K562 (cell line): ENCODE measurements around the gene CDKN2C. TPM values are rescaled to one million over a fixed set of nuclear protein-coding genes. Genes with fewer than 3 reads are reported as not detected.

ENCODE experiments used
- DDX20 ChIP-seq: fragments of 450-650 bp; IDR thresholded peaks from 2 replicates; pipeline ENCODE4 v1.6.1; 2016; ENCODE audit warnings: missing genetic modification characterization, low read depth, mild to moderate bottlenecking, missing compliant biosample characterization, moderate library complexity
- DMBX1 ChIP-seq: fragments of 250-450 bp; sonication (Bioruptor Pico); IDR thresholded peaks from 2 replicates; pipeline ENCODE4 v1.8.0; 2022; ENCODE audit warnings: inconsistent platforms, mild to moderate bottlenecking, moderate library complexity, borderline replicate concordance
- ESRRA ChIP-seq: fragments of 450-650 bp; IDR thresholded peaks from 2 replicates; pipeline ENCODE4 v1.6.1; 2014; ENCODE audit warnings: low read depth, mild to moderate bottlenecking, moderate library complexity, borderline replicate concordance
- FOSL1 ChIP-seq: fragments of 200-800 bp; sonication (Bioruptor generic); conservative IDR thresholded peaks from 2 replicates; pipeline ENCODE4 v1.6.1; 2016; ENCODE audit warnings: missing genetic modification characterization, missing compliant biosample characterization
- HMGN3 ChIP-seq: IDR thresholded peaks from 2 replicates; pipeline ENCODE4 v1.6.1; 2011; ENCODE audit warnings: borderline replicate concordance, low read depth, mild to moderate bottlenecking, mixed read lengths, low read length; ENCODE audit not compliant: insufficient read length; ENCODE audit errors: extremely low read depth
- KDM4B ChIP-seq, 2 experiments: fragments of 450-650 bp in 1 of 2; sonication (generic) in 1 of 2; IDR thresholded peaks; 2 replicates each; pipeline ENCODE4 v1.6.1; 2016 to 2017; ENCODE audit warnings: borderline replicate concordance in 2 of 2, antibody characterized with exemption in 1 of 2, low read depth in 1 of 2, mild to moderate bottlenecking in 1 of 2
- MTA1 ChIP-seq: fragments of 450-650 bp; IDR thresholded peaks from 2 replicates; pipeline ENCODE4 v1.6.1; 2017; ENCODE audit warnings: borderline replicate concordance
- PHF21A ChIP-seq: fragments of 450-650 bp; IDR thresholded peaks from 2 replicates; pipeline ENCODE4 v1.6.1; 2017; ENCODE audit warnings: low read depth, borderline replicate concordance
- POLR2B ChIP-seq: fragments of 450-650 bp; IDR thresholded peaks from 2 replicates; pipeline ENCODE4 v1.6.1; 2018; ENCODE audit warnings: low read depth; ENCODE audit not compliant: partially characterized antibody
- RAD51 ChIP-seq: fragments of 450-650 bp; IDR thresholded peaks from 2 replicates; pipeline ENCODE4 v1.7.1; 2016; ENCODE audit warnings: low read depth, mild to moderate bottlenecking, borderline replicate concordance
- SIX5 ChIP-seq, 2 experiments: IDR thresholded peaks; 2 replicates each; pipeline ENCODE4 v1.6.1; 2011; ENCODE audit warnings: low read length in 2 of 2, borderline replicate concordance in 1 of 2, low read depth in 1 of 2, mild to moderate bottlenecking in 1 of 2, moderate library complexity in 1 of 2; ENCODE audit not compliant: insufficient read depth in 1 of 2
- SMAD1 ChIP-seq: fragments of 150-350 bp; IDR thresholded peaks from 2 replicates; pipeline ENCODE4 v1.6.1; 2014; ENCODE audit warnings: low read length, low read depth; ENCODE audit not compliant: partially characterized antibody
- SOX6 ChIP-seq: fragments of 450-650 bp; IDR thresholded peaks from 2 replicates; pipeline ENCODE4 v1.6.1; 2014; ENCODE audit warnings: mild to moderate bottlenecking
- STAT5A ChIP-seq: IDR thresholded peaks from 2 replicates; pipeline ENCODE4 v1.6.1; 2012; ENCODE audit warnings: low read length, inconsistent platforms, borderline replicate concordance
- ZKSCAN1 ChIP-seq: fragments of 150-350 bp; IDR thresholded peaks from 2 replicates; pipeline ENCODE4 v1.6.1; 2016; ENCODE audit warnings: low read depth, low read length
- ZNF134 ChIP-seq: fragments of 250-450 bp; sonication (Bioruptor Pico); conservative IDR thresholded peaks from 2 replicates; pipeline ENCODE4 v1.4.0; 2020
- ZNF75A ChIP-seq: fragments of 450-650 bp; formaldehyde crosslinking; IDR thresholded peaks from 2 replicates; pipeline ENCODE4 v1.4.0; 2020; ENCODE audit warnings: mild to moderate bottlenecking
- ZNF785 ChIP-seq: fragments of 250-450 bp; sonication (Bioruptor Pico); IDR thresholded peaks from 2 replicates; pipeline ENCODE4 v1.4.0; 2020; ENCODE audit warnings: mild to moderate bottlenecking
- polyA plus RNA-seq, 8 experiments: library from polyadenylated mRNA; depleted of rRNA in 4 of 8; stranded (reverse) in 5 of 8; unstranded in 3 of 8; fragments of >200 nt; fragmentation: Nextera tagmentation in 2 of 8; fragmentation: Illumina TruSeq in 1 of 8; extraction: Ambion mirVana in 2 of 8; extraction: Trizol in 1 of 8; gene quantifications; 2 replicates each; pipeline versions ENCODE4 v1.2.1 to v1.2.3, GENCODE V29; 2011 to 2014; ENCODE audit warnings: inconsistent platforms in 1 of 8, missing spikeins in 1 of 8
- total RNA-seq, 7 experiments: library from RNA; depleted of rRNA in 6 of 7; stranded (reverse); fragments of >200 nt in 6 of 7; fragmentation: Illumina TruSeq in 2 of 7; extraction: Trizol in 2 of 7; gene quantifications; 2 replicates each; pipeline versions ENCODE4 v1.2.1 to v1.2.3, GENCODE V29; 2011 to 2021; ENCODE audit warnings: low replicate concordance in 1 of 7
- TF ChIP-seq, protein P1 (sequence below): fragments of 450-650 bp; formaldehyde crosslinking; IDR thresholded peaks from 2 replicates; pipeline ENCODE4 v1.4.0; 2022; ENCODE audit warnings: mild to moderate bottlenecking, moderate library complexity
- TF ChIP-seq, protein P2 (sequence below): sonication (generic); formaldehyde crosslinking; IDR thresholded peaks from 2 replicates; pipeline ENCODE4 v1.8.1; 2023; ENCODE audit warnings: mild to moderate bottlenecking, missing genetic modification reagents
- TF ChIP-seq, protein P3 (sequence below): fragments of 250-450 bp; sonication (Bioruptor Pico); IDR thresholded peaks from 2 replicates; pipeline ENCODE4 v1.6.1; 2021; ENCODE audit warnings: mild to moderate bottlenecking
- TF ChIP-seq, protein P4 (sequence below): fragments of 250-450 bp; sonication (Bioruptor Pico); IDR thresholded peaks from 2 replicates; pipeline ENCODE4 v1.8.0; 2022; ENCODE audit warnings: moderate library complexity, mild to moderate bottlenecking, inconsistent platforms
- TF ChIP-seq, protein P5 (sequence below): fragments of 250-450 bp; sonication (Bioruptor Pico); IDR thresholded peaks from 2 replicates; pipeline ENCODE4 v1.8.0; 2022; ENCODE audit warnings: moderate library complexity, mild to moderate bottlenecking, inconsistent platforms

Gene CDKN2C
- total and polyA plus RNA-seq, 9 of the 15 experiments (the other 6 are each of a cell fraction or from before 2014, with no cell fraction given) = 11.9 to 74.3 (median 45.9) TPM

DNA sequence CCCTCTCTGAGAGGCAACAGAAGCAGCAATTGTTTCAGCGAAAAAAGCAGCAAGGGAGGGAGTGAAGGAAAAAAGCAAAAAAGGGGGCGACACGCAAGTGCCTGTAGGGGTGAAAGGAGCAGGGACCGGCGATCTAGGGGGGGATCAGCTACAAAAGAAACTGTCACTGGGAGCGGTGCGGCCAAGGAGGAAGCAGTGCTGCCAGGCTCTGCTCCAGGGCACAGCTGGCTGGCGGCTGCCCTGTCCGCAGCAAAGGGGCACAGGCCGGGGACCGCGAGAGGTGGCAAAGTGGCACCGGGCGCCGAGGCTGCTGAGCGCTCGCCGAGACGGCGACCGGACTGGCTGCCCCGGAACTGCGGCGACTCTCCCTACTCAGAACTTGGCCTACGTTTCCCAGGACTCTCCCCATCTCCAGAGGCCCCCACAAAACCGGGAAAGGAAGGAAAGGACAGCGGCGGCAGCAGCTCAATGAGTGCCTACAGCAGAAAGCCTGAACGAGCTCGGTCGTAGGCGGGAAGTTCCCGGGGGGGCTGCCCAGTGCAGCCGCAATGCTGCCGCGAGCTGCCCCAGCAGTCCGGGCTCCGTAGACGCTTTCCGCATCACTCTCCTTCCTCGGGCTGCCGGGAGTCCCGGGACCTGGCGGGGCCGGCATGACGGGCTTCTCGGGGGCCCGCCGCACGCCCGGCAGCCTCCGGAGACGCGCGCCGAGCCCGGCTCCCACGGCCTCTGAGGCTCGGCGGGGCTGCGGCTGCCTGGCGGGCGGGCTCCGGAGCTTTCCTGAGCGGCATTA, 1.0 kb upstream of the CDKN2C start (continued):
- TF ChIP-seq SIX5 (IDR thresholded peaks at IDR 0.05; ENCODE audit: borderline replicate concordance in 1 of 2, insufficient read depth in 1 of 2, low read depth in 1 of 2, low read length in 2 of 2) (no peak), MTA1 (no peak; the same call in 1 of the 2 replicates), POLR2B (peak; percentile 16), FOSL1 (tag) (no peak), SOX6 (no peak), KDM4B (IDR thresholded peaks at IDR 0.05; ENCODE audit: borderline replicate concordance in 2 of 2, low read depth in 1 of 2) (no peak), DDX20 (tag) (no peak), ESRRA (no peak), PHF21A (no peak), STAT5A (no peak), SMAD1 (no peak), RAD51 (no peak), ZNF75A (CRISPR knock-in tag) (no peak), HMGN3 (peak; percentile 75), ZNF134 (no peak), ZKSCAN1 (no peak), ZNF785 (no peak), DMBX1 (CRISPR knock-in tag) (no peak)
- TF ChIP-seq, protein P1, sequence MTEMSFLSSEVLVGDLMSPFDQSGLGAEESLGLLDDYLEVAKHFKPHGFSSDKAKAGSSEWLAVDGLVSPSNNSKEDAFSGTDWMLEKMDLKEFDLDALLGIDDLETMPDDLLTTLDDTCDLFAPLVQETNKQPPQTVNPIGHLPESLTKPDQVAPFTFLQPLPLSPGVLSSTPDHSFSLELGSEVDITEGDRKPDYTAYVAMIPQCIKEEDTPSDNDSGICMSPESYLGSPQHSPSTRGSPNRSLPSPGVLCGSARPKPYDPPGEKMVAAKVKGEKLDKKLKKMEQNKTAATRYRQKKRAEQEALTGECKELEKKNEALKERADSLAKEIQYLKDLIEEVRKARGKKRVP = no peak
- TF ChIP-seq, protein P2, sequence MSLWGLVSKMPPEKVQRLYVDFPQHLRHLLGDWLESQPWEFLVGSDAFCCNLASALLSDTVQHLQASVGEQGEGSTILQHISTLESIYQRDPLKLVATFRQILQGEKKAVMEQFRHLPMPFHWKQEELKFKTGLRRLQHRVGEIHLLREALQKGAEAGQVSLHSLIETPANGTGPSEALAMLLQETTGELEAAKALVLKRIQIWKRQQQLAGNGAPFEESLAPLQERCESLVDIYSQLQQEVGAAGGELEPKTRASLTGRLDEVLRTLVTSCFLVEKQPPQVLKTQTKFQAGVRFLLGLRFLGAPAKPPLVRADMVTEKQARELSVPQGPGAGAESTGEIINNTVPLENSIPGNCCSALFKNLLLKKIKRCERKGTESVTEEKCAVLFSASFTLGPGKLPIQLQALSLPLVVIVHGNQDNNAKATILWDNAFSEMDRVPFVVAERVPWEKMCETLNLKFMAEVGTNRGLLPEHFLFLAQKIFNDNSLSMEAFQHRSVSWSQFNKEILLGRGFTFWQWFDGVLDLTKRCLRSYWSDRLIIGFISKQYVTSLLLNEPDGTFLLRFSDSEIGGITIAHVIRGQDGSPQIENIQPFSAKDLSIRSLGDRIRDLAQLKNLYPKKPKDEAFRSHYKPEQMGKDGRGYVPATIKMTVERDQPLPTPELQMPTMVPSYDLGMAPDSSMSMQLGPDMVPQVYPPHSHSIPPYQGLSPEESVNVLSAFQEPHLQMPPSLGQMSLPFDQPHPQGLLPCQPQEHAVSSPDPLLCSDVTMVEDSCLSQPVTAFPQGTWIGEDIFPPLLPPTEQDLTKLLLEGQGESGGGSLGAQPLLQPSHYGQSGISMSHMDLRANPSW (CRISPR knock-in tag) = peak; percentile 72; the same call in 1 of the 2 replicates
- TF ChIP-seq, protein P3, sequence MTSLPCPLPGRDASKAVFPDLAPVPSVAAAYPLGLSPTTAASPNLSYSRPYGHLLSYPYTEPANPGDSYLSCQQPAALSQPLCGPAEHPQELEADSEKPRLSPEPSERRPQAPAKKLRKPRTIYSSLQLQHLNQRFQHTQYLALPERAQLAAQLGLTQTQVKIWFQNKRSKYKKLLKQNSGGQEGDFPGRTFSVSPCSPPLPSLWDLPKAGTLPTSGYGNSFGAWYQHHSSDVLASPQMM (CRISPR knock-in tag) = no peak
- TF ChIP-seq, protein P4, sequence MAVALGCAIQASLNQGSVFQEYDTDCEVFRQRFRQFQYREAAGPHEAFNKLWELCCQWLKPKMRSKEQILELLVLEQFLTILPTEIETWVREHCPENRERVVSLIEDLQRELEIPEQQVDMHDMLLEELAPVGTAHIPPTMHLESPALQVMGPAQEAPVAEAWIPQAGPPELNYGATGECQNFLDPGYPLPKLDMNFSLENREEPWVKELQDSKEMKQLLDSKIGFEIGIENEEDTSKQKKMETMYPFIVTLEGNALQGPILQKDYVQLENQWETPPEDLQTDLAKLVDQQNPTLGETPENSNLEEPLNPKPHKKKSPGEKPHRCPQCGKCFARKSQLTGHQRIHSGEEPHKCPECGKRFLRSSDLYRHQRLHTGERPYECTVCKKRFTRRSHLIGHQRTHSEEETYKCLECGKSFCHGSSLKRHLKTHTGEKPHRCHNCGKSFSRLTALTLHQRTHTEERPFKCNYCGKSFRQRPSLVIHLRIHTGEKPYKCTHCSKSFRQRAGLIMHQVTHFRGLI (CRISPR knock-in tag) = no peak
- TF ChIP-seq, protein P5, sequence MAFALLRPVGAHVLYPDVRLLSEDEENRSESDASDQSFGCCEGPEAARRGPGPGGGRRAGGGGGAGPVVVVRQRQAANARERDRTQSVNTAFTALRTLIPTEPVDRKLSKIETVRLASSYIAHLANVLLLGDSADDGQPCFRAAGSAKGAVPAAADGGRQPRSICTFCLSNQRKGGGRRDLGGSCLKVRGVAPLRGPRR (CRISPR knock-in tag) = no peak
